ES-I3 (cell line): Measurements from ENCODE around the gene DQX1.
"Not testable (repeated sequence)": the region's sequence is repeated elsewhere in the genome, so short reads cannot be mapped to it uniquely, and the experiment has no call there.

Experiments
- H3K36me3 ChIP-seq: 2 replicates; pipeline ENCODE4 v1.6.1; 2013; ENCODE audit warnings: mild to moderate bottlenecking, low read length, control low read depth, moderate library complexity; ENCODE audit not compliant: insufficient read depth
- H3K4me1 ChIP-seq: 2 replicates; pipeline ENCODE4 v1.6.1; 2013; ENCODE audit warnings: mild to moderate bottlenecking, control low read depth, low read length; ENCODE audit not compliant: insufficient read depth
- H3K9ac ChIP-seq: 2 replicates; pipeline ENCODE4 v1.6.1; 2013; ENCODE audit warnings: low read depth, mild to moderate bottlenecking, low read length, moderate library complexity
- H3K9me3 ChIP-seq: 2 replicates; pipeline ENCODE4 v1.6.1; 2013; ENCODE audit warnings: mild to moderate bottlenecking, low read length, moderate library complexity; ENCODE audit not compliant: control insufficient read depth, insufficient read depth

DQX1 gene, protein sequence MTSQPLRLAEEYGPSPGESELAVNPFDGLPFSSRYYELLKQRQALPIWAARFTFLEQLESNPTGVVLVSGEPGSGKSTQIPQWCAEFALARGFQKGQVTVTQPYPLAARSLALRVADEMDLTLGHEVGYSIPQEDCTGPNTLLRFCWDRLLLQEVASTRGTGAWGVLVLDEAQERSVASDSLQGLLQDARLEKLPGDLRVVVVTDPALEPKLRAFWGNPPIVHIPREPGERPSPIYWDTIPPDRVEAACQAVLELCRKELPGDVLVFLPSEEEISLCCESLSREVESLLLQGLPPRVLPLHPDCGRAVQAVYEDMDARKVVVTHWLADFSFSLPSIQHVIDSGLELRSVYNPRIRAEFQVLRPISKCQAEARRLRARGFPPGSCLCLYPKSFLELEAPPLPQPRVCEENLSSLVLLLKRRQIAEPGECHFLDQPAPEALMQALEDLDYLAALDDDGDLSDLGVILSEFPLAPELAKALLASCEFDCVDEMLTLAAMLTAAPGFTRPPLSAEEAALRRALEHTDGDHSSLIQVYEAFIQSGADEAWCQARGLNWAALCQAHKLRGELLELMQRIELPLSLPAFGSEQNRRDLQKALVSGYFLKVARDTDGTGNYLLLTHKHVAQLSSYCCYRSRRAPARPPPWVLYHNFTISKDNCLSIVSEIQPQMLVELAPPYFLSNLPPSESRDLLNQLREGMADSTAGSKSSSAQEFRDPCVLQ

DNA sequence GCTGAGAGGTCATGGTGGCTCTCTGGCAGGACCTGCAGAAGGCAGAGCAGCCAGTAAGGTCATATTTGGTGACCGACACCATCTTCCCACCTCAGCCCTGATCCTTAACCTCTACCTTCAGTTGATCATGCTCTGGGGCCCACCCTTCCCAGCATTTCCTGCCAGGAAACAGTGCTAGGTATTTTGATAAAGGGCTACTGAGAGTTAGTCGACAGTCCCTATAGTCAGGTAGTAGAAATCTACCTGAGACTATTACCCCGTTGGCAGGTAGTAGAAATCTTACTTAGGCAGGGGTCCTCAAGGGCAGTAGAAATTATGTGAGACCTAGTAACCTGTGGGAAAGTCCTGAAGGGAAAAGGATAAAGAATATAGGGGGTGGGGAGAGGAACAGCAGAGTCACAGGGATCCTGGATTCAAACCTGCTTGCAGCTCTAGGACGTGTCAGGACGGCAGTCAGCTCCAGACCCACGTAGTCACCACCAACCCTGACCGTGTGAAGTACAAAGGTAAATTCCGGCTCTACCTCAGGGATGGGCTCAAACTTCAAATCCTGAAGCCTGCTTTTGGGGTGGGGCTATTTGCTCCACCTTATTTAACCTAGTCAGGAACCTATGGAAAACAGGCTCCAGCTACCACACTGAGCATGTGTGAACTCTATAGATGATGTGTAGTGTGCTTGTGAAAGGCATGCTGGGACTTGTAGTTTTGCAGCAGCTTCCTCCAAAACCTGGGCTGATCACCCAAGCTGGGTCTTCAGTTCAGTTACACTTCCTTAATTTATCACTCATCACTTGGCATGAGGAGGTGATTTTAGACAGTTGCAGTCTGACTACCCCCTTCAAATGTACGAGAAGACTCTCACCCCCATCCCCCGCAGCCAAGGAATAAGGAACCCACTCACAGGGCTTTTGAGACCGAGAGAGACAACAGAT lies at the start of gene DQX1:
DQX1 (minus strand) TSS at position 515 of the 932 bp plus-strand sequence; CDS start at position 13, 502 bp downstream.
- H3K9me3 ChIP-seq = no peaks in the 10 kb centered on the region
- peaks cover 19% of the 10 kb centered on the region for H3K4me1 ChIP-seq
- peaks cover 10% of the 10 kb centered on the region for H3K36me3 ChIP-seq
- no peak within 1 kb of the TSS for H3K9ac ChIP-seq

DNA sequence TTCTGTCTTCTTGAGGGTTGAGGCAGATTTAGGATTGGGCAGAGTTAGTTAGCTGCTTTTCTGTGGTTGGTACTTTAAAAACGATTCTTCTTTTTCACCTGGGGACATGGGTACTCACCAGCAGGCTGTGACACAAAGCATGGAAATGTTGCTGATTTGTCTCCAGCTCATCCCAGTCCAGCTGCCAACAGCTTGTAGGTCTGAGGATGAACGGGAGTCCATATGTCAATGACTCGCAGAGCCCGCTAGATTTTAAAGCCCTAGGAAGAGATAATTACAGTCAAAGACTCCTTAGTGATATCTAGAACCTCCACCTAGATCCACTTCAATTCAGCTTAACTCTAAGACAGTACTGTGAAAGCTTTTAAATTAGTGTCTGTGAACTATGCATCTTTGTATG lies 49.3 kb upstream of the DQX1 start:
- Histone ChIP-seq H3K4me1 (no peaks in the 10 kb centered on the region), H3K9me3 (no peaks in the 10 kb centered on the region), H3K36me3 (no peaks in the 10 kb centered on the region), H3K9ac (no peak overlapping the region)

DNA sequence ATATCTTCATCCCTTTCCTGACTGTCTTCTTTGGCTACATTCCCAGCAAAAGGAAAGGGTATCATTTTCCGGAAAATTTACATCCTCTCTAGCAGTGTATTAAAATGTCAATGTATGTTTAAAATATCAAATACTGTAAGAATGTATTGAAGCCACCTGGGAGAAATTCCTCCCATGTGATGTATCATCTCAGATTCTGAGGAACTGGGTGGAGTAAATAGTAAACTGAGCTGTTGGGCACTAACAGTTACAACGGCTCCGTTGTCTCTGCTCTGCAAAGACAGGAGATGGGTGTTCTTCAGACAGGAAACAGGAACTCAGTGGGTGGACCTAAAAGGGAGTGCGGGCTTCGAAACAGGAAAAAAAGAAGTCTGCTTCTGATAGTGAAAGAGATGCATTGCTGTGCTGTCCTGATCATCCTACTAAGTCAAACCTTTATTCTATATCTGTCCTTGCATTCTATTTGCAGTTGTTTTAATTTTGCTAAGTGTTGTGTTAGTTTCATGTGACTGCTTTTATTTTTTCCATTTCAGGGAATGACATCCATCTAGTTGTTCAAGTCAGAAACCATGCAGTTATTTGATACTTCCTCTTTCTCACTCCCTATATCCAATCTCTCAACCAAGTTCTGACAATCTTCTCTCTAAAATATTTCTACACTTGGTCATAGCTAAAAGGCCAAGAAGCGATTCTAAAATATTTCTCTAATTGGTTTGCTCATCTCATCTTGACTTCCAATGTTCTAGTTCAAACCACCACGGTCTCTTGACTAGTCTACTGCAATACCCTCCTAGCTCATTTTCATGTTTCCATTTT lies 47.9 kb upstream of the DQX1 start:
- no peaks in the 10 kb centered on the region for H3K9me3 ChIP-seq
- H3K9ac ChIP-seq = no peak overlapping the region
- H3K4me1 ChIP-seq = no peaks in the 10 kb centered on the region
- no peaks in the 10 kb centered on the region for H3K36me3 ChIP-seq

DNA sequence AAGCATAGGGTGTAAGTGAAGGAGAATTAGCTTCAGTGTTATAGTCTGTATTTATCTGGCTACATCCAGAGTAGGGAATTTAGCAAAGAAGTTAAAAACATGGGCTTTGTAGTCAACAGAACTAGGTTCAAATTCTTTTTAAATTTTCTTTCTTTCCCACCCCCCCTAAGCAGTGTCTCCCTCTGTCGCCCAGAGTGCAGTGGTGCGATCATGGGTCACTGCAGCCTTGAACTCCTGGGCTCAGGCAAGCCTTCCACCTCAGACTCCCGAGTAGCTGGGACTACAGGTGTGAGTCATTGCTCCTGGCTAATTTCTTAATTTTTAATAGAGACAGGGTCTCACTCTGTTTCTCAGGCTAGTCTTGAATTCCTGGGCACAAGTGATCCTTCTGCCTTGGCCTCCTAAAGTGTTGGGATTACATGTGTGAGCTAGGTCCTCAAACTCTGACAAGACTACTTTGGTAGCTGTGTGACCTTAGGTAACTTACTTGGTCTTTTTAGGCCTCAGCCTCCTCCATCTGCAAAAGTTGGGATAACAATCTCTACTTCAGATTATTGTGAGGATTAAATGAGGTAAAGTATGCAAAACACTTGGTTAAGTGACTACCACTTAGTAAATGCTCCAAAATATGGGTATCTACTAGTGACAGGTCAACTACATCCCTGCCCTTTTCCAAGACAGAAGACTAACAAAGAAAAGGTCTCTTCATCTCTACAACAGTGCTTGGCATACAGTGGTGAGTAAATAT lies 46.3 kb upstream of the DQX1 start:
- Histone ChIP-seq H3K4me1 (no peaks in the 10 kb centered on the region), H3K9me3 (no peaks in the 10 kb centered on the region), H3K9ac (no peak overlapping the region), H3K36me3 (no peaks in the 10 kb centered on the region)

DNA sequence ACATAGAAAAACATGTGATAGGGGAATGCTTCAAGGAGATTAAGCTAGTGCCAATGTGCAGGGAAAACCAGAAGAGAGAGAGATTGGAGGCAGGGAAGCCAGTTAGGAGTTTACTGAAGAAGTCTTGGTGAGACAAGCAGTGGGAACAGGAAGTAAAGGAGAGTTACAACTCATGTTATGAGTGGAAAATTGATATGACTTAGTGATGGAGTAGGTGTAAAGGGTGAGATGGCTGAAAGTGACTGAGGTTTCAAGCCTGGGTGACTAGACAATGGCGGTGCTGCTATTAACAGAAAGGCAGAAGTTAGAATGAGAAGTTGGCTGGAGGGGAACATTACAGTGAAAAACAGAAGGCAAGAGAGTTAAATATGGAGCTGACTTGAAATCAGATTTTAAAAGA lies 45.0 kb upstream of the DQX1 start:
- H3K36me3 ChIP-seq = no peaks in the 10 kb centered on the region
- H3K9me3 ChIP-seq = no peaks in the 10 kb centered on the region
- no peak overlapping the region for H3K9ac ChIP-seq
- H3K4me1 ChIP-seq = no peaks in the 10 kb centered on the region

DNA sequence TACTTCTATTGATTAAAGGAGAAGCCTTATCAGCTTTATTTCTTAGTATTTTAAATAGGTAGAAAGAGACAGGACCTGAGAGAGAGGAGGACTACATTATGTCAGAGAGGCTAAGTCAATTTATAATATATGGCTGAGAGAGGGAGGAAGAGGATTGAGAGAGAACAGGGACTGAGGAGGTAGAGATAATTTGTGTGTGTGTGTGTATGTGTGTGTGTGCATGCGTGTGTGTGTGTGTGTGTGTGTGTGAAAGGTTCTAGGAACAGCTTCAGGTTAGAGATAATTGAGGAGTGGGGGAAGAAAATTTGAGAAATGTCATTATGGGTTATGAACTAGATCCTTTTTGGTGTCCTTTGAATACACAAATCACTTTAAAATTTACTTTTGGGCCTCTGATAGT lies 43.7 kb upstream of the DQX1 start:
- Histone ChIP-seq H3K4me1 (no peaks in the 10 kb centered on the region), H3K9ac (no peak overlapping the region), H3K9me3 (no peaks in the 10 kb centered on the region), H3K36me3 (no peaks in the 10 kb centered on the region)

DNA sequence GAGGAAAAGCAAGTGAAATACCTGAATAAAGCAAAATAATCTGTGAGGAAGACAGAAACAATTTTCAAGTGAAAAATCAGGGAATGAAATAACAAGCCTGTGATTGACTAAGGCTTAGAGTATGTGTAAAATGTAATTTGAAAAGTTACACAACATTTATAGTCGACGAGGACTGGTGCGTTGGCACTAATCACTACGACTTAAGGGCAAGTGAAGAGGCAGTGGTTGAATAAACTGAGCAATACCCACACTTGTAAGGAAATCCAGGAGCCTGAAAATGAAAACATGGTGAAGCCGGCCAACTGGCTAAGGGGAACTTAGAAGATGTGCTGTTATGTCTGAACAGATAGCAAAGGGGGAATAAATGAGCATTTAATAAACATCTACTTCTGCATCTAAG lies 41.9 kb upstream of the DQX1 start:
- H3K9ac ChIP-seq = no peak overlapping the region
- no peaks in the 10 kb centered on the region for H3K9me3 ChIP-seq
- H3K4me1 ChIP-seq = no peaks in the 10 kb centered on the region
- H3K36me3 ChIP-seq = no peaks in the 10 kb centered on the region

DNA sequence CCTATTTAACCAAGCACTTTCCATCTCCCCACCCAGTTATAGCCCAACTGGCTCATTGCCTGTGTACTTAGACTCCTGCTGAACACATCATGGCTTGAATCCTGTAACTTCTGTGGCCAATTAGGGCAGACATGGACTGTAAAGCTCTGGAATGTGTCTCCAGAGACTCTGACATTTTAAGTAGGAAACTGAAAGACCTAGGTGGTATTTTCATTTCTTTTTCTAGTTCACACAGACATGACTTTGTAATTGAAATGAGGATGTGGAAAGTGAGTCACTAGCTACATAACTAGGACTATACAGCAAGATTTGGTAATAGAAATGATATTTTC lies 40.7 kb upstream of the DQX1 start:
- Histone ChIP-seq H3K9me3 (no peaks in the 10 kb centered on the region), H3K9ac (no peak overlapping the region), H3K36me3 (no peaks in the 10 kb centered on the region), H3K4me1 (no peaks in the 10 kb centered on the region)

DNA sequence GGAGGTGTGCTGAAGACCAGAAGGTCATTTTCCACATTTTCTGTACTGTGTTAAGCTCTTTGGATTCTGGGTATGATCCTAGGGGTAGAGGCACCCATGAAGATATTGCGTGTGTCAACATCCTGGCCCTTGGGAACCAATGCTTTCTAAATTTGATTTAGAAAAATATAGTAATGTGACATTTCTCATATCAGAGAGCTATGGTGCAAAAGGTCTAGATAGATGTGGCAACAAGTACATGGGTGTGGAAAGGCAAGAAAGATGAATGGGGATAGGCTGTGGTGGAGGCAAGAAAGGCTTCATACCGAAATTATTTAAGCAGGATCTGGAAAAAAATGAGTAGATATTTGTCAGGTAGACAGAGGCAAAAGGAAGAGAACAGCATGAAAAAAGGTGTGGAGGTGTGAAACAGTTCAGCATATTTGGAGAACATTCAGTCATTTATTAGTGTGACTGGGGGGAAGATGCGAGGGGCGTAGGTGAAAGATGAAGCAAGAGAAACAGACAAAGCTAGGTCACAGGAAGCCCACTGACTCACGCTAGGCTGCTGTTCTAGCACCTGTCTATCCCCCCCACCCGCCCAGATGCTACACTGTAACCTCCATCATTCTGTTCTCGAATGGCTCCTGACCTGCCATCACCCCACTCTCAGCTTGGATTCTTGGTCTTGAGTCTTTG lies 40.2 kb upstream of the DQX1 start:
- Histone ChIP-seq H3K36me3 (no peaks in the 10 kb centered on the region), H3K9ac (no peak overlapping the region), H3K4me1 (no peaks in the 10 kb centered on the region), H3K9me3 (no peaks in the 10 kb centered on the region)

DNA sequence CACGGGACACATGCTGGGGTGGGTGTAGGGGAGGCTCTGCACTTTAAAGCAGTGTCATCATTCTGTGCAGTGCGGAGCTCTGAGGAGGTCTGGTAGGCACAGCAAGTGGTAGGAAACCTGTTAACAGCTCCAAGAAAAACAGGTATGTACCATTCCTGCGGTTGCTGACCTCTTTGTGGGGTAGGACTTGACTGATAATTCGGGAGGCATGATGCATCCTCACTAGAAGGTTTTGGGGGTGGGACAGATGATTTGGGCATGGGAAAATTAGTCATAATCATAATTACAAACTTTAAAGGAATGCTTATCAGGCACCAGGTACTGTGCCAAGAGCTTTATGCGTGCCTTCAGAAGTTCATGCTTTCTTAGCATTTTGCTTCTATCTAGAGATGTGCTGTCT lies 38.2 kb upstream of the DQX1 start:
- Histone ChIP-seq H3K9ac (no peak overlapping the region), H3K36me3 (no peaks in the 10 kb centered on the region), H3K9me3 (no peaks in the 10 kb centered on the region), H3K4me1 (peaks cover 14% of the 10 kb centered on the region)

DNA sequence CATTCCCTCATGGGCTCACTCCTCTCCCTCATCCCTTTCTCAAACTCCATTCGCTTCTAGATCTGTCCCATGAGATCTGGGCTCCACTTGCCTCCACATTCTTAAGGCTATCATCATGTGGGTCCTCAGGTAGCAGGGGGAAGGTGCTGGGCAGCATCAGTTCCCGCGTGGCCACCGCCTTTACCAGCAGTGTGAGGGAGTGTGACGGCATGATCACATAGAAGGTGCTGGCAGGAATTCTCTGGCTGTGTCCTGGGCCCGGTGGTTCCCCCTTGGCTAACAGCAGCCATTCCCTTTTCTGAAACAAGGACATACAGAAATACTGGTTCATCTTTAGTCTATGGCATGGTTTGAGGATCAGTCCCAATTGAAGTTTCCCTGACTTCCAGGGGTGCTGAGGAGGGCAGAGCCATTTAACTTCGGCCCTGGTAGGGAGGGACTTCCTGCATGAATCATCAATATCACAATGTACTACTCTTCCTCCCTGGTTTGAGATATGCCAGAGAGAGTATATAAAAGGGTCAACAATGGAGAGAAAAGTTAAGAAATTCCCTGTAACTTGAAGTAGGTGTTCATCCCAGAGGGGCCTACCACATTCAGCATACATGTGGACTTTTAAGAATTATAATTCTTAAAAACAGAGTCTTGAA lies 36.2 kb upstream of the DQX1 start:
- Histone ChIP-seq H3K9ac (no peak overlapping the region), H3K9me3 (no peaks in the 10 kb centered on the region), H3K36me3 (no peaks in the 10 kb centered on the region), H3K4me1 (peaks cover 14% of the 10 kb centered on the region)

DNA sequence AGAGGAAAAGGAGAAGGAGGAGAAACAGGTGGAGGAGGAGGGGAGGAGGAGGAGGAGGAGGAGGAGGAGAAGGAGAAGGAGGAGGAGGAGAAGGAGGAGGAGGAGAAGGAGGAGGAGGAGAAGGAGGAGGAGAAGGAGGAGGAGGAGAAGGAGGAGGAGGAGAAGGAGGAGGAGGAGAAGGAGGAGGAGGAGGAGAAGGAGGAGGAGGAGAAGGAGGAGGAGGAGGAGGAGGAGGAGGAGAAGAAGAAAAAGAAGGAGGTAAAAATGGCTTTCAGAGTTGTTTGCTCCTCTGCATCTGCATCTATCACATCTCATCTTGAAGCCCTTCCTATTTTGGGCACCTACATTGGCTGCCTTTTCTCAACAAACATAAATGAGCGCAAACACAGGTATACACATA lies 35.0 kb upstream of the DQX1 start:
- H3K4me1 ChIP-seq = peaks cover 14% of the 10 kb centered on the region
- not testable (repeated sequence) for H3K9ac ChIP-seq, H3K9me3 ChIP-seq, H3K36me3 ChIP-seq

DNA sequence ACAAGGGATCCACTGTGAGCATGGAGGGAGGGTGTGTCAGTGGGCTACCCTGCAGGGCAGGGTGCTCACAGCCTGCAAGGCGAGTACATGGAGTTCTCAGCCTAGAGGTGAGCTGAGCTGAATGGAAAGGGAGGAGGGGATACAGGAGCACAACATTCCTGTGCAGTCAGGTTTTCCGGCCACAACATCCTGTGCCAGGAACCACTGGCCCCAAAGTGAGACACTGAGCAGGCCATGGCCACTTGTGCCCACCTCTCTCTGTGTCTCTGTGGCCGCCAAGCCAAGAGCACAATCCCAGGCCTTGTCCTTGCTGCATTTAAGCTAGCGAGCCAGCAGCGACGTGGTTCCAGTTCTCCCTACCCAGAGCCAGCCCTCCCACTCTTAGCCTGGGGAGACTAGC lies 34.6 kb upstream of the DQX1 start:
- Histone ChIP-seq H3K36me3 (no peaks in the 10 kb centered on the region), H3K4me1 (peaks cover 17% of the 10 kb centered on the region), H3K9ac (no peak overlapping the region)

More for the DNA sequence above, 34.6 kb upstream of the DQX1 start:
- H3K9me3 ChIP-seq = no peaks in the 10 kb centered on the region
